ENCODE data around the gene NR1D2.

- TF ChIP-seq POLR2A (IDR thresholded peaks at IDR 0.05; ENCODE audit: low read depth, low read length) (no peak), POLR2AphosphoS5 (IDR thresholded peaks at IDR 0.05; ENCODE audit: low read depth, low read length) (no peak), TAF1 (IDR thresholded peaks at IDR 0.05; ENCODE audit: borderline replicate concordance, low read depth, low read length) (no peak)
These were observed 39.8 kb downstream of the NR1D2 start for GRCh38 chr3:23984934-23985333.

Data from GM12892 (cell line).